ENCODE results near the gene ATP23. TPM values are rescaled to one million over a fixed set of nuclear protein-coding genes. Genes with fewer than 3 reads are reported as not detected.

The ATP23 gene
- polyA plus RNA-seq, 1 donor (not counting 4 experiments of a cell fraction or from before 2014, with no cell fraction given): 12.2 TPM

GRCh38 chr12:57898308-57898970 is 42.9 kb upstream of the ATP23 start:
- Histone ChIP-seq H3K27me3 (ENCODE audit: control insufficient read depth, extremely low read depth, insufficient read depth, low read length) (no peaks in the 10 kb centered on the region), H3K27ac (ENCODE audit: control insufficient read depth, insufficient read depth, low read length) (peak overlapping the region; percentile 69), H3K9me3 (ENCODE audit: control insufficient read depth, low read depth, low read length) (no peaks in the 10 kb centered on the region), H3K36me3 (ENCODE audit: control insufficient read depth in 2 of 2, extremely low read depth in 1 of 2, insufficient read depth in 2 of 2, low read length in 2 of 2) (no peaks in the 10 kb centered on the region), H2AFZ (ENCODE audit: control insufficient read depth, low read length) (no peak overlapping the region), H3K4me2 (ENCODE audit: control insufficient read depth, extremely low read depth, insufficient read depth, low read depth, low read length) (peak overlapping the region; percentile 30), H3K9me1 (ENCODE audit: control insufficient read depth, extremely low read depth, insufficient read depth, low read length) (no peaks in the 10 kb centered on the region), H3K4me3 (ENCODE audit: control insufficient read depth in 2 of 3, extremely low read depth in 1 of 3, insufficient read depth in 2 of 3, low read depth in 1 of 3, low read length in 3 of 3) (peak overlapping the region in 1 of 3 experiments; percentile 5), H3K4me1 (ENCODE audit: control insufficient read depth, extremely low read depth, insufficient read depth, low read length) (peaks cover 34% of the 10 kb centered on the region), H3K9ac (ENCODE audit: control insufficient read depth, extremely low read depth, insufficient read depth, low read length) (peak overlapping the region; percentile 69), H3K79me2 (ENCODE audit: control insufficient read depth, insufficient read depth, low read length) (no peaks in the 10 kb centered on the region), H4K20me1 (ENCODE audit: control insufficient read depth, extremely low read depth, insufficient read depth, low read length) (no peaks in the 10 kb centered on the region)
- FAIRE-seq: peak; percentile 55
- TF ChIP-seq CTCF (optimal IDR thresholded peaks at IDR 0.05 in 1 of 3, IDR thresholded peaks at IDR 0.05 in 1 of 3, conservative IDR thresholded peaks at IDR 0.05 in 1 of 3; ENCODE audit: extremely low read depth in 1 of 3, insufficient read depth in 2 of 3, low read length in 3 of 3) (no peak), EZH2 (IDR thresholded peaks at IDR 0.05; ENCODE audit: low read length) (no peak)
- dilution Hi-C loops (cut with MboI; ENCODE audit: extremely low pct_ligation_motif_present, low sequenced_read_pairs): no loop called here
- no peak for DNase-seq (ENCODE audit: low read depth, low spot score)

GRCh38 chr12:57899010-57899662 is 42.2 kb upstream of the ATP23 start:
- FAIRE-seq (no peak), DNase-seq (ENCODE audit: low read depth, low spot score) (no peak)
- Histone ChIP-seq H4K20me1 (ENCODE audit: control insufficient read depth, extremely low read depth, insufficient read depth, low read length) (no peaks in the 10 kb centered on the region), H3K27me3 (ENCODE audit: control insufficient read depth, extremely low read depth, insufficient read depth, low read length) (no peaks in the 10 kb centered on the region), H3K36me3 (ENCODE audit: control insufficient read depth in 2 of 2, extremely low read depth in 1 of 2, insufficient read depth in 2 of 2, low read length in 2 of 2) (no peaks in the 10 kb centered on the region), H3K4me1 (ENCODE audit: control insufficient read depth, extremely low read depth, insufficient read depth, low read length) (peaks cover 27% of the 10 kb centered on the region), H3K79me2 (ENCODE audit: control insufficient read depth, insufficient read depth, low read length) (no peaks in the 10 kb centered on the region), H2AFZ (ENCODE audit: control insufficient read depth, low read length) (peak overlapping the region; percentile 77), H3K9me3 (ENCODE audit: control insufficient read depth, low read depth, low read length) (no peaks in the 10 kb centered on the region), H3K9ac (ENCODE audit: control insufficient read depth, extremely low read depth, insufficient read depth, low read length) (peak overlapping the region; percentile 69), H3K9me1 (ENCODE audit: control insufficient read depth, extremely low read depth, insufficient read depth, low read length) (no peaks in the 10 kb centered on the region), H3K4me2 (ENCODE audit: control insufficient read depth, extremely low read depth, insufficient read depth, low read depth, low read length) (peak overlapping the region; percentile 30), H3K27ac (ENCODE audit: control insufficient read depth, insufficient read depth, low read length) (peak overlapping the region; percentile 69), H3K4me3 (ENCODE audit: control insufficient read depth in 2 of 3, extremely low read depth in 1 of 3, insufficient read depth in 2 of 3, low read depth in 1 of 3, low read length in 3 of 3) (peak overlapping the region in 1 of 3 experiments; percentile 5)
- dilution Hi-C loops (cut with MboI; ENCODE audit: extremely low pct_ligation_motif_present, low sequenced_read_pairs): no loop called here
- TF ChIP-seq CTCF (optimal IDR thresholded peaks at IDR 0.05 in 1 of 3, IDR thresholded peaks at IDR 0.05 in 1 of 3, conservative IDR thresholded peaks at IDR 0.05 in 1 of 3; ENCODE audit: extremely low read depth in 1 of 3, insufficient read depth in 2 of 3, low read length in 3 of 3) (no peak), EZH2 (IDR thresholded peaks at IDR 0.05; ENCODE audit: low read length) (no peak)

Measured in keratinocyte (primary cell).